NCI-H226 (cell line): ENCODE measurements around the gene SMAD3.

Source experiments
- DNase-seq: peaks from one replicate; pipeline ENCODE4 v3.0.0-alpha.2; 2015

The SMAD3 gene

GRCh38 chr15:67082007-67082536, 16.7 kb downstream of the SMAD3 start:
- peak; percentile 65 for DNase-seq

- no peak for DNase-seq
Measured at GRCh38 chr15:67083135-67083762, 17.8 kb downstream of the SMAD3 start.

- DNase-seq, result no peak
Measured at GRCh38 chr15:67084561-67084960, 19.2 kb downstream of the SMAD3 start.

GRCh38 chr15:67085237-67085817, 19.9 kb downstream of the SMAD3 start:
- DNase-seq, result no peak

GRCh38 chr15:67085818-67086636, 20.6 kb downstream of the SMAD3 start:
- DNase-seq, result peak; percentile 93

- no peak for DNase-seq
Measured at GRCh38 chr15:67086637-67086914, 21.2 kb downstream of the SMAD3 start.

GRCh38 chr15:67087507-67088172, 22.2 kb downstream of the SMAD3 start:
- no peak for DNase-seq

GRCh38 chr15:67089217-67090193, 24.1 kb downstream of the SMAD3 start:
- DNase-seq, result peak; percentile 94

GRCh38 chr15:67090297-67091070, 25.1 kb downstream of the SMAD3 start:
- no peak for DNase-seq

- DNase-seq, result peak; percentile 100
Measured at GRCh38 chr15:67091071-67091979, 25.9 kb downstream of the SMAD3 start.

GRCh38 chr15:67091980-67092677, 26.7 kb downstream of the SMAD3 start:
- DNase-seq, result no peak

- no peak for DNase-seq
Measured at GRCh38 chr15:67092752-67093503, 27.5 kb downstream of the SMAD3 start.

GRCh38 chr15:67093504-67093862, 28.1 kb downstream of the SMAD3 start:
- no peak for DNase-seq

GRCh38 chr15:67094001-67094826, 28.8 kb downstream of the SMAD3 start:
- DNase-seq, result no peak

- no peak for DNase-seq
Measured at GRCh38 chr15:67095912-67096311, 30.5 kb downstream of the SMAD3 start.

- peak; percentile 69 for DNase-seq
Measured at GRCh38 chr15:67096546-67097294, 31.3 kb downstream of the SMAD3 start.

- no peak for DNase-seq
Measured at GRCh38 chr15:67097424-67097823, 32.0 kb downstream of the SMAD3 start.
